Keratinocyte (primary cell): ENCODE measurements around the gene GRPEL2. TPM values are rescaled to one million over a fixed set of nuclear protein-coding genes. Genes with fewer than 3 reads are reported as not detected.
A peak's percentile ranks its signal among the peaks of the same experiment; 100 is the strongest.

Experiments
- DNase-seq: peaks from one replicate; pipeline ENCODE4 v3.0.0-alpha.2; 2011; ENCODE audit warnings: low read depth, missing footprints, low spot score
- FAIRE-seq: peaks from 2 replicates; lab custom pipeline; 2011; peaks lifted over from hg19 to GRCh38; lab: Jason Lieb, UNC
- H2AFZ ChIP-seq: 2 replicates; pipeline ENCODE4 v1.6.0; 2012; ENCODE audit warnings: low read length, control low read depth, inconsistent platforms; ENCODE audit not compliant: control insufficient read depth
- H3K27ac ChIP-seq: 2 replicates; pipeline ENCODE4 v1.5.1; 2011; ENCODE audit warnings: low read length; ENCODE audit not compliant: control insufficient read depth, insufficient read depth
- H3K27me3 ChIP-seq: 3 replicates; pipeline ENCODE4 v1.6.0; 2011; ENCODE audit warnings: low read length; ENCODE audit not compliant: control insufficient read depth, insufficient read depth; ENCODE audit errors: extremely low read depth
- H3K36me3 ChIP-seq, 2 experiments: 2 replicates in 1 of 2; 3 replicates in 1 of 2; pipeline ENCODE4 v1.5.1; 2011; ENCODE audit warnings: low read length in 2 of 2, mild to moderate bottlenecking in 1 of 2; ENCODE audit not compliant: control insufficient read depth in 2 of 2, insufficient read depth in 2 of 2; ENCODE audit errors: extremely low read depth in 1 of 2
- H3K4me1 ChIP-seq: 3 replicates; pipeline ENCODE4 v1.5.1; 2011; ENCODE audit warnings: low read length; ENCODE audit not compliant: control insufficient read depth, insufficient read depth; ENCODE audit errors: extremely low read depth
- H3K4me2 ChIP-seq: 3 replicates; pipeline ENCODE4 v1.6.0; 2011; ENCODE audit warnings: low read depth, low read length; ENCODE audit not compliant: control insufficient read depth, insufficient read depth; ENCODE audit errors: extremely low read depth
- H3K4me3 ChIP-seq, 3 experiments: fragments of 200-600 bp in 1 of 3; sonication (generic) in 1 of 3; 2 replicates in 2 of 3; 3 replicates in 1 of 3; pipeline ENCODE4 v1.5.1; 2011 to 2016; ENCODE audit warnings: low read length in 3 of 3, mild to moderate bottlenecking in 3 of 3, control low read depth in 2 of 3, inconsistent platforms in 1 of 3, low read depth in 1 of 3, mixed read lengths in 1 of 3, mixed run types in 1 of 3, moderate library complexity in 1 of 3; ENCODE audit not compliant: control insufficient read depth in 2 of 3, insufficient read depth in 2 of 3; ENCODE audit errors: extremely low read depth in 1 of 3
- H3K79me2 ChIP-seq: 2 replicates; pipeline ENCODE4 v1.6.0; 2012; ENCODE audit warnings: low read length; ENCODE audit not compliant: control insufficient read depth, insufficient read depth
- H3K9ac ChIP-seq: 3 replicates; pipeline ENCODE4 v1.6.0; 2011; ENCODE audit warnings: low read length; ENCODE audit not compliant: control insufficient read depth, insufficient read depth; ENCODE audit errors: extremely low read depth
- H3K9me1 ChIP-seq: 3 replicates; pipeline ENCODE4 v1.6.0; 2011; ENCODE audit warnings: low read length; ENCODE audit not compliant: control insufficient read depth, insufficient read depth; ENCODE audit errors: extremely low read depth
- H3K9me3 ChIP-seq: 2 replicates; pipeline ENCODE4 v1.5.1; 2012; ENCODE audit warnings: low read depth, low read length; ENCODE audit not compliant: control insufficient read depth
- H4K20me1 ChIP-seq: 3 replicates; pipeline ENCODE4 v1.6.0; 2011; ENCODE audit warnings: low read length; ENCODE audit not compliant: control insufficient read depth, insufficient read depth; ENCODE audit errors: extremely low read depth
- EZH2 ChIP-seq: IDR thresholded peaks from one replicate; pipeline ENCODE4 v1.6.1; 2012; ENCODE audit warnings: inconsistent platforms, mild to moderate bottlenecking, low read length, moderate library complexity
- dilution Hi-C: fragments of 300-500 bp; cut with MboI; formaldehyde crosslinking; loops from one replicate; pipeline ENCODE4 v1.7.0; 2020; ENCODE audit warnings: low sequenced_read_pairs; ENCODE audit not compliant: extremely low pct_ligation_motif_present
- polyA plus RNA-seq, 5 experiments: library from polyadenylated mRNA; depleted of rRNA in 3 of 5; stranded (reverse) in 3 of 5; stranded (forward) in 1 of 5; unstranded in 1 of 5; fragments of >200 nt; gene quantifications; 1 replicate in 1 of 5; 2 replicates in 3 of 5; 3 replicates in 1 of 5; pipeline versions ENCODE4 v1.2.1 to v1.2.3, GENCODE V29; 2011 to 2012; ENCODE audit warnings: missing spikeins in 2 of 5, low read depth in 1 of 5, low replicate concordance in 1 of 5
- TF ChIP-seq, protein P1 (sequence below), 3 experiments: IDR thresholded peaks in 1 of 3; conservative IDR thresholded peaks in 1 of 3; optimal IDR thresholded peaks in 1 of 3; 2 replicates in 2 of 3; 3 replicates in 1 of 3; pipeline versions ENCODE3 to v1.5.1; 2011; ENCODE audit warnings: low read length in 3 of 3, mild to moderate bottlenecking in 3 of 3, moderate library complexity in 2 of 3, control low read depth in 1 of 3, inconsistent platforms in 1 of 3; ENCODE audit not compliant: insufficient read depth in 2 of 3; ENCODE audit errors: extremely low read depth in 1 of 3

Gene GRPEL2
- polyA plus RNA-seq, 1 donor (not counting 4 experiments of a cell fraction or from before 2014, with no cell fraction given): 17.5 TPM

DNA sequence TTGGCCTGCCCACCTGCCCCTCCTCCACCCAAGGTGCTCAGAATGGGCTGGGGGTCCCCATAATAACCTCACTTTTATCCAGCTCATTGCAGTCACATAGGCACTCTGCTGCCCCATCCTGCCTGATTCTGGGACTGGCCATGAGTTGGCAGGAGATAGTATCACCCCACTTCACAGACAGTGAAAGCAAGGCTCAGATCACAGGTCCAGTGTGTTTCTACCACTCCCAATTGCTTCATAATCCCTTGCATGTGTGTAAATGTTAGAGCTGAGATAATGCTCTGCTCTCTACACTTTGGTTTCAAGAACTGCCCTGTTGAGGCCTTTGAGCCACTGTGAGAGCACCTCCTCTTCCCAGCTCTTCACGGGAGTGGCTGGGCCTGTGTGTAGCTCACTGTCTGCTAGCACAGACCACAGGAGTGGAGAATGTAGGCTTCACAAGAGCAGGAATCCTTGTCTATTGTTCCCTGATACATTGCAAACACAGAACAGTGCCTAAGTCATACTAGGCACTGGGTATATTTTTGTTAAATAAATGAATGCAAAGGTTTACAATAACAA, 20.9 kb downstream of the GRPEL2 start:
- FAIRE-seq: no peak
- no peak overlapping the region for H3K4me3 ChIP-seq
- dilution Hi-C loops: no loop called here

DNA sequence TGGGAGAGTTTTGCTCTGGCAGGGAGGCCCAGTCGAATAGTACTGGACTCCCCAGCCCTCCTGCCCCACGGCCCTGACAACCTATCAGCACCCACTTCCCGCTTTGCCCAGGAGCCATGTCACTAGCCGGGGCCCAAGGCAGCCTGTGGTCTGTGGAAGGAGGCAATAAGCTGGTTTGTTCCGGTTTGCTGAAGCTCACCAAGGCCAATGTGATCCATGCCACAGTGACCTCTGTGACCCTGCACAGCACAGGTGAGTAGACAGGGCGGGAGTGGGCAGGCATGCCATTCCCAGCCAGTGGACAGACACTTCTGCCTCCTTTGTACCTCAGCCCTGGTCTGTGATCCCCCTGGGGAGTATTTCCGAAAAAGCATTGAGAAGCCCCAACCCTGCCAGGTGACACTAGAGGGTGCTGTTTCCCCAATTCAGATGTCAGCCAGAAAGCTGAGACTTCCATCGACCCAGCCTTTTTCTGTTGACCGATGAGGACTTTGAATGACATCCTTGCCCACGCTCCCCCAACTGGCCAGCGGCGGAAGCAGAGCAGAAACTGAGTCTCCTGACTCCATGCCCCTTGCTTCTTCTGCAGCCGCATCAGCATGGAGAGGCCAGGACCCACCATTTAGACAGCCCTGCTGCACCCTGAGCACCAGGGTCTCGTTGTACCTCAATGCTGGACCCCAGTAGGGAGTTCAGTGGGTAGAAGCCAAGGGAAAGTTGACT, 22.1 kb downstream of the GRPEL2 start:
- Histone ChIP-seq H3K27me3 (no peaks in the 10 kb centered on the region), H2AFZ (no peak overlapping the region), H3K4me3 (no peak overlapping the region), H3K9me1 (no peaks in the 10 kb centered on the region), H3K4me2 (no peak overlapping the region), H3K36me3 (no peaks in the 10 kb centered on the region), H4K20me1 (no peaks in the 10 kb centered on the region), H3K9me3 (no peaks in the 10 kb centered on the region), H3K9ac (no peak overlapping the region), H3K4me1 (no peaks in the 10 kb centered on the region), H3K27ac (no peak overlapping the region), H3K79me2 (no peaks in the 10 kb centered on the region)
- FAIRE-seq: peak; percentile 79
- DNase-seq: no peak
- dilution Hi-C loops: no loop called here
- no peak for TF ChIP-seq EZH2
- TF ChIP-seq, protein P1, sequence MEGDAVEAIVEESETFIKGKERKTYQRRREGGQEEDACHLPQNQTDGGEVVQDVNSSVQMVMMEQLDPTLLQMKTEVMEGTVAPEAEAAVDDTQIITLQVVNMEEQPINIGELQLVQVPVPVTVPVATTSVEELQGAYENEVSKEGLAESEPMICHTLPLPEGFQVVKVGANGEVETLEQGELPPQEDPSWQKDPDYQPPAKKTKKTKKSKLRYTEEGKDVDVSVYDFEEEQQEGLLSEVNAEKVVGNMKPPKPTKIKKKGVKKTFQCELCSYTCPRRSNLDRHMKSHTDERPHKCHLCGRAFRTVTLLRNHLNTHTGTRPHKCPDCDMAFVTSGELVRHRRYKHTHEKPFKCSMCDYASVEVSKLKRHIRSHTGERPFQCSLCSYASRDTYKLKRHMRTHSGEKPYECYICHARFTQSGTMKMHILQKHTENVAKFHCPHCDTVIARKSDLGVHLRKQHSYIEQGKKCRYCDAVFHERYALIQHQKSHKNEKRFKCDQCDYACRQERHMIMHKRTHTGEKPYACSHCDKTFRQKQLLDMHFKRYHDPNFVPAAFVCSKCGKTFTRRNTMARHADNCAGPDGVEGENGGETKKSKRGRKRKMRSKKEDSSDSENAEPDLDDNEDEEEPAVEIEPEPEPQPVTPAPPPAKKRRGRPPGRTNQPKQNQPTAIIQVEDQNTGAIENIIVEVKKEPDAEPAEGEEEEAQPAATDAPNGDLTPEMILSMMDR (optimal IDR thresholded peaks at IDR 0.05 in 1 of 3, IDR thresholded peaks at IDR 0.05 in 1 of 3, conservative IDR thresholded peaks at IDR 0.05 in 1 of 3; ENCODE audit: extremely low read depth in 1 of 3, insufficient read depth in 2 of 3, low read length in 3 of 3): peak; percentile 83 to 90 (median 86)

More for the DNA sequence above, 20.9 kb downstream of the GRPEL2 start:
- Histone ChIP-seq H3K36me3 (no peaks in the 10 kb centered on the region), H2AFZ (no peak overlapping the region), H3K27me3 (no peaks in the 10 kb centered on the region), H4K20me1 (no peaks in the 10 kb centered on the region), H3K79me2 (no peaks in the 10 kb centered on the region), H3K27ac (no peak overlapping the region), H3K9me3 (no peaks in the 10 kb centered on the region), H3K4me2 (no peak overlapping the region), H3K9ac (no peak overlapping the region), H3K4me1 (no peaks in the 10 kb centered on the region), H3K9me1 (no peaks in the 10 kb centered on the region)
- DNase-seq: no peak
- TF ChIP-seq EZH2: no peak
- TF ChIP-seq, protein P1 (optimal IDR thresholded peaks at IDR 0.05 in 1 of 3, IDR thresholded peaks at IDR 0.05 in 1 of 3, conservative IDR thresholded peaks at IDR 0.05 in 1 of 3; ENCODE audit: extremely low read depth in 1 of 3, insufficient read depth in 2 of 3, low read length in 3 of 3): no peak
